PFSK-1 (cell line): Measurements from ENCODE around the gene DCUN1D3.

ENCODE experiments used
- POLR2AphosphoS5 ChIP-seq: IDR thresholded peaks from 2 replicates; pipeline ENCODE4 v1.6.1; 2012; ENCODE audit warnings: low read depth, mild to moderate bottlenecking, control low read depth, low read length, moderate library complexity
- REST ChIP-seq, 2 experiments: IDR thresholded peaks; 2 replicates each; pipeline versions ENCODE4 v1.6.1 to v1.8.0; 2011 to 2012; ENCODE audit warnings: low read depth in 2 of 2, low read length in 2 of 2, control low read depth in 1 of 2, inconsistent platforms in 1 of 2, mild to moderate bottlenecking in 1 of 2, moderate library complexity in 1 of 2; ENCODE audit not compliant: insufficient read depth in 1 of 2

GRCh38 chr16:20949660-20950059 lies 49.5 kb upstream of the DCUN1D3 start:
- TF ChIP-seq POLR2AphosphoS5 (no peak), REST (IDR thresholded peaks at IDR 0.05; ENCODE audit: insufficient read depth in 1 of 2, low read depth in 2 of 2, low read length in 2 of 2) (no peak)
